AML-193 (cell line): ENCODE results near the gene PSAP.

Source experiments
- DNase-seq, 2 experiments: peaks; one replicate each; lab custom pipeline; 2025; lab: John Stamatoyannopoulos, UW

PSAP gene

GRCh38 chr10:71807557-71808510 lies 43.2 kb downstream of the PSAP start:
- DNase-seq, result no peak

- no peak for DNase-seq
Observed at GRCh38 chr10:71806704-71807556, 44.1 kb downstream of the PSAP start.

GRCh38 chr10:71805776-71806703 lies 45.0 kb downstream of the PSAP start:
- no peak for DNase-seq

- DNase-seq, result peak; percentile 64 to 66
Observed at GRCh38 chr10:71804077-71804476, 47.0 kb downstream of the PSAP start.

GRCh38 chr10:71802715-71803488 lies 48.1 kb downstream of the PSAP start:
- DNase-seq, result no peak

GRCh38 chr10:71802235-71802634 lies 48.8 kb downstream of the PSAP start:
- no peak for DNase-seq

- DNase-seq, result peak; percentile 4 to 15
Observed at GRCh38 chr10:71801361-71801760, 49.7 kb downstream of the PSAP start.

GRCh38 chr10:71799608-71800453 lies 51.2 kb downstream of the PSAP start:
- no peak for DNase-seq

GRCh38 chr10:71799112-71799511 lies 51.9 kb downstream of the PSAP start:
- DNase-seq, result no peak

GRCh38 chr10:71798308-71798624 lies 52.8 kb downstream of the PSAP start:
- DNase-seq, result no peak

GRCh38 chr10:71797533-71798307 lies 53.3 kb downstream of the PSAP start:
- peak; percentile 40 to 70 for DNase-seq

- DNase-seq, result no peak
Observed at GRCh38 chr10:71796749-71797405, 54.2 kb downstream of the PSAP start.

- DNase-seq, result peak; percentile 6 to 33
Observed at GRCh38 chr10:71795248-71795647, 55.8 kb downstream of the PSAP start.

- no peak for DNase-seq
Observed at GRCh38 chr10:71790749-71791440, 60.2 kb downstream of the PSAP start.

GRCh38 chr10:71789871-71790270 lies 61.2 kb downstream of the PSAP start:
- no peak for DNase-seq

- DNase-seq, result no peak
Observed at GRCh38 chr10:71788954-71789353, 62.1 kb downstream of the PSAP start.

- DNase-seq, result no peak
Observed at GRCh38 chr10:71784679-71785272, 66.3 kb downstream of the PSAP start.
